Activated naive CD4-positive, alpha-beta T cell treated with anti-CD3 and anti-CD28 coated beads, Interleukin-2, amount 50 U/mL, for 24 hours (primary cell): Measurements from ENCODE around the gene ZNF280A.

Experiments used
- H3K27ac Mint-ChIP-seq: one replicate; pipeline ENCODE4 v1.8.0; 2021; ENCODE audit warnings: mild to moderate bottlenecking, mixed read lengths
- H3K27me3 Mint-ChIP-seq: one replicate; pipeline ENCODE4 v1.8.0; 2021; ENCODE audit warnings: mixed read lengths
- H3K36me3 Mint-ChIP-seq: one replicate; pipeline ENCODE4 v1.8.0; 2021; ENCODE audit warnings: mixed read lengths
- H3K4me1 Mint-ChIP-seq: one replicate; pipeline ENCODE4 v1.8.0; 2021; ENCODE audit warnings: mixed read lengths
- H3K4me3 Mint-ChIP-seq: one replicate; pipeline ENCODE4 v1.8.0; 2021; ENCODE audit warnings: mild to moderate bottlenecking, mixed read lengths
- H3K9me3 Mint-ChIP-seq: one replicate; pipeline ENCODE4 v1.8.0; 2021; ENCODE audit warnings: mixed read lengths

Gene ZNF280A, protein sequence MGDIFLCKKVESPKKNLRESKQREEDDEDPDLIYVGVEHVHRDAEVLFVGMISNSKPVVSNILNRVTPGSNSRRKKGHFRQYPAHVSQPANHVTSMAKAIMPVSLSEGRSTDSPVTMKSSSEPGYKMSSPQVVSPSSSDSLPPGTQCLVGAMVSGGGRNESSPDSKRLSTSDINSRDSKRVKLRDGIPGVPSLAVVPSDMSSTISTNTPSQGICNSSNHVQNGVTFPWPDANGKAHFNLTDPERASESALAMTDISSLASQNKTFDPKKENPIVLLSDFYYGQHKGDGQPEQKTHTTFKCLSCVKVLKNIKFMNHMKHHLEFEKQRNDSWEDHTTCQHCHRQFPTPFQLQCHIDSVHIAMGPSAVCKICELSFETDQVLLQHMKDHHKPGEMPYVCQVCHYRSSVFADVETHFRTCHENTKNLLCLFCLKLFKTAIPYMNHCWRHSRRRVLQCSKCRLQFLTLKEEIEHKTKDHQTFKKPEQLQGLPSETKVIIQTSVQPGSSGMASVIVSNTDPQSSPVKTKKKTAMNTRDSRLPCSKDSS

DNA sequence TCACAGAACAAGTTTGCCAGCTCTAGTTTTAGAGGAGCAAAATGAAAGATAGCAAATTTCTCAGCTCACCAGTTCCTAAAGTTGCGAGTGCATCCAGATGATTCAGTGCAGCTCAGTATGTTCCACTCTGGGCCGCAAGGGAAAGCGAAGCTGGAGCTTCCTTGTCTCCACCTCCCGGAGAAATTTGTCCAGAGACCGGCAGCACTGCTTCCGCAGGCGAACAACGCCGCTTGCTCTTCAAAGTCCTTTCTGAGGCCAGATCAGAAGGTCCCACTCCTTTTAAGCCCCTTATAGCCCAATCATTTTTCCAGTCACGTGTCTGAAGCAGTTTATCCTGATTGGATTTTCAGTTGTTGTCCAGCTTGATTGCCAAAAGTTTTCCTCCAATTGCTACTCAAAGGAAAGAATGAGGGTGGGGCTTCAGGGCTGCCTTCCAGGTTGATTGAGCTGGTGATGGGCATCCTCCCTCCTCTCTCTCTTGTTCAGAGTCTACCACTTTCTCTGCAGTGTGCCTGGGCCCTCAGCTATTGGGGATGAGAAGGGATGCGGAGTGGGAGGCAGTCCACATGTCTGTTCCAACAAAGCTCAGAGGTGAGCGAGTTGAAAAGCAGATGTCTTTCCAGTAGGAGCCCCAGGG lies at the start of gene ZNF280A:
ZNF280A (minus strand) TSS at position 251 of the 637 bp plus-strand sequence. CDS start 4,640 bp downstream, outside the sequence.
- Mint-ChIP-seq H3K9me3 (no peaks in the 10 kb centered on the region), H3K4me3 (no peak within 1 kb of the TSS), H3K27ac (no peak within 1 kb of the TSS), H3K27me3 (peaks cover 17% of the 10 kb centered on the region), H3K4me1 (no peaks in the 10 kb centered on the region), H3K36me3 (no peaks in the 10 kb centered on the region)

- H3K27me3 Mint-ChIP-seq = peaks cover 3% of the 10 kb centered on the region
- H3K36me3 Mint-ChIP-seq = no peaks in the 10 kb centered on the region
- no peaks in the 10 kb centered on the region for H3K9me3 Mint-ChIP-seq
- H3K4me3 Mint-ChIP-seq = no peak overlapping the region
- no peak overlapping the region for H3K27ac Mint-ChIP-seq
- no peaks in the 10 kb centered on the region for H3K4me1 Mint-ChIP-seq
These were observed 49.1 kb upstream of the ZNF280A start for GRCh38 chr22:22569218-22569617.

DNA sequence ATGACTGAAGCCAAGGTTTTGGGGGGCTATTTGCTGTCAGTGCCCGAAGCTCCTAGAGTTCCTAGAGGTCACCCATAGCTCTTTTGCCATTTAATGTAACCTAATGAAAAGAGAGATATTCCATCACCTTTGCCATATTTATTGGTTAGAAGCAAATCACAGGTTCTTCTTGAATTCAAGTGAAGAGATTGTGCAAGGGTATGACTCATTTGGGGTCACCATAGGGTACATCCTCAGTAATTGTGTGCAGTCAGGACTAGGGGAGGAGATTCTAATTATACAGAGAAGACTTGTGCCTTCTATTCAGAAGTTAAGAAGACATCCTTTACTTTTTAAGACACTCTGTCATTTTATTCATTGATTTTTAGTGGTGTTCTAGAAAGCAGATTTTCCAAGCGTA lies 45.9 kb upstream of the ZNF280A start:
- no peaks in the 10 kb centered on the region for H3K36me3 Mint-ChIP-seq
- no peaks in the 10 kb centered on the region for H3K9me3 Mint-ChIP-seq
- no peak overlapping the region for H3K27ac Mint-ChIP-seq

DNA sequence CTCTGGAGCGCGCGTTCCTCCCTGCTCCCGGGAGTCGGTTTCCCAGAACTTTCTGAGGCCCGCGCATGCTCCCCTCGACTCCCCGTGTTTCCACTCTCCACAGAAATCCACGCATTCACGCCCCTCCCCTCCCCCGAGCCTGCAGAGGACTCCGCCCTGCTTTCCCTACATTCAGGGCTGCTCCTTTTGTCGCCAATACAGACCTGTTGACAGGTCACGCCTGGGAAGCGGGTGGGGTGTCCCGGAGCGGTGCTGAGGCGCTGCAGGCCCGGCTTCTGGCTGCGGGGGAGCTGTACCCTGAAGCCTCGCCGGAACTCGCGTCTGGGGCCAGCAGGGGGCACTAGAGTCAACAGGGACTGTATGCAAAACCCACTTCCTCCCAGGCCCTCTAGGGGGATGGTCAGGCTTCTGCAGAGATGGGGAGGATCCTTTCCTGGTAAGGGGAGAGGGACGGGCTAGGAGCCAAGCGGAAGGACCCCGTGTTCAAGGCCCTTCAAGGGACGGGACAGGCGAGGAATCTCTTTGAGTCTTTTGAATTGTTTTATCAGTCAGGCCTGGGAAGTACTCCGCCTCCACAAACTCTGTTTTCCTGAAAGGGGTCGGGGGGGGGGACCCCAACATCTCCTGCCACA lies 39.0 kb upstream of the ZNF280A start, which contains the start of gene PRAME:
PRAME (minus strand) TSS at position 294 of the 632 bp plus-strand sequence. CDS start 2,433 bp downstream, outside the sequence.
- no peak within 1 kb of the TSS for H3K4me3 Mint-ChIP-seq
- H3K9me3 Mint-ChIP-seq = no peaks in the 10 kb centered on the region
- H3K27me3 Mint-ChIP-seq = no peaks in the 10 kb centered on the region
- peaks cover 4% of the 10 kb centered on the region for H3K4me1 Mint-ChIP-seq
- no peaks in the 10 kb centered on the region for H3K36me3 Mint-ChIP-seq
- no peak within 1 kb of the TSS for H3K27ac Mint-ChIP-seq

More for the DNA sequence above, 45.9 kb upstream of the ZNF280A start:
- Mint-ChIP-seq H3K4me1 (no peaks in the 10 kb centered on the region), H3K27me3 (no peaks in the 10 kb centered on the region), H3K4me3 (no peak overlapping the region)

DNA sequence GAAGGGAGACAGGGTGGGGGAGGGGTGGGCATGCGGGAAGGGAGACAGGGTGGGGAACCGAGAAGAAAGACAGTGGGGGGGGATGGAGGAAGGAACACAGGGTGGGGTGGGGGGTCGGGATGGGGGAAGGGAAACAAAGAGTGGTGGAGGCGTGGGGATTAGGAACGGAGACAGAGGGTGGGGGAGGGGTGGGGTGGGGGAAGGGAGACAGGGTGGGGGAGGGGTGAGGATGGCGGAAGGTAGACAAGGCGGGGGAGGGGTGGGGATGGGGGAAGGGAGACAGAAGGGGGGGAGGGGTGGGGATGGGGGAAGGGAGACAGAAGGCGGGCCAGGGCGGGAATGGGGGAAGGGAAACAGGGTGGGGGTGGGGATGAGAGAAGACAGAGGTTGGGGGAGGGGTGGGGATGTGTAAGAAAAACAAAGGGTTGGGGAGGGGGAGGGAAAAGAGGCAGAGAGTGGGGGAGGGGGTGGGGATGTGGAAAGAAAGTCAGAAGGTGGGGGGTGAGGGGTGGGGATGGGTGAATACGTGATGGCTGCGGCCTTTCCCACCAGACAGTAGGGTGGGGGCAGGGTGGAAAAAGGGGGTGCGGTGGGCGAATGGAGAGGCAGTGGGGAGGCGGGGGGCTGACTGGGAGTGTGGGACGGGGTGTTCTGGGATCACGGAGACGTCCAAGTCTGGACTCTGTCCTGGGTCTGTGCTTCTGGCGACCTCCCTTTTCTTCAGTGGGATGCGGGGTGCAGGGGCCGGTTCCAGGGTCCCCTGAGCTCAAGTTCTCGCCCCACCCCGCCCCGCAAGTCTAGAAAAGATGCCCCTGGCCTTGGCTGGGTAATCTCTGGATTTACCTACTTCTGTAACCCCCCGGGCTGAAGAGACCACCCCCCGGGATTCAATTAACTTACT lies 38.3 kb upstream of the ZNF280A start:
- Mint-ChIP-seq H3K27me3 (no peaks in the 10 kb centered on the region), H3K27ac (no peak overlapping the region), H3K4me1 (peaks cover 4% of the 10 kb centered on the region), H3K4me3 (no peak overlapping the region), H3K9me3 (no peaks in the 10 kb centered on the region), H3K36me3 (no peaks in the 10 kb centered on the region)

DNA sequence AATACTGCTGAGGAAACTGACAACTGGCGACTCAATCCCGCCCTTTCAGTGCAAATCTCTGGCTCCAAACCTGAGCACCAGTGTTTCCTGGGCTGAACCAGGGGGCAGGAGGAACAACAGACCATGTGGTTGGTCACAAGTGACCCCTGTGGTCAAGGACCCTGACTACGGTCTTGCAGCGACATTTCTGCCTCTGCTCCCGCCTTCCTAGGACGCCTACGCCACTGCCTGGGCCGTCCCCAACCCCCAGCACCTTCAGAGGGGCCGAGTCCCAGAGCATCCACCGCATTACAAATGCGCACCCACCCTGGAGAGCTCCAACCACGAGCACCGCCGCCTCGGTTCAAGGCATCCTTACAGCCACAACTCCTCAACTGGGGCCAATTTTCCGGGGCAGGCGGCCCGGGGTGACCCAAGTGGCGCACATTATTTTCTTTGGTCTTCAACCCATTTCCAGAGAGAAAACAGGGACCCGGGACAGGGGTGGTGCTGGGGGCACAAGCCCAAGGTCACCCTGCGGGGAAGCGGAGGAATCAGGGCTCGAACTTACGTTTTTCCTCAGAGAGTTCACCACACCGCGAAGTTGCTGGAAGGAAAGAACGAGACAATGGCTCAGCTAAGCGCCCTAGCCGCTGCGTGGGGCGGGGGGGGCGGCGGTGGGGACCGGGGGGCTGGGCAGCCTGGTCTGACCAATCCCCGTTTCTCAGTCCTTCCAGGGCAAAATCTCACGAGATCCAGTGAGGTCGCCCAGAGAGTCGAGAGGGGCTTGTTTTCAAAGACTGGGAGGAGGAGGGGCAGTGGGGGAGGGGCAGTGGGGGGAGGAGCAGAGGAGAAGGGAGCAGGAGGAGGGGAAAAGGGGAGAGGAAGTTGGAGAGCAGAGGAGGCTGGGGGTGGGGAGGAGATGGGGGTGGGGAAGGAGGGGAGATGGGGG lies 37.2 kb upstream of the ZNF280A start:
- H3K27ac Mint-ChIP-seq = no peak overlapping the region
- H3K4me1 Mint-ChIP-seq = peaks cover 4% of the 10 kb centered on the region
- no peak overlapping the region for H3K4me3 Mint-ChIP-seq
- H3K36me3 Mint-ChIP-seq = no peaks in the 10 kb centered on the region
- no peaks in the 10 kb centered on the region for H3K27me3 Mint-ChIP-seq
- no peaks in the 10 kb centered on the region for H3K9me3 Mint-ChIP-seq

DNA sequence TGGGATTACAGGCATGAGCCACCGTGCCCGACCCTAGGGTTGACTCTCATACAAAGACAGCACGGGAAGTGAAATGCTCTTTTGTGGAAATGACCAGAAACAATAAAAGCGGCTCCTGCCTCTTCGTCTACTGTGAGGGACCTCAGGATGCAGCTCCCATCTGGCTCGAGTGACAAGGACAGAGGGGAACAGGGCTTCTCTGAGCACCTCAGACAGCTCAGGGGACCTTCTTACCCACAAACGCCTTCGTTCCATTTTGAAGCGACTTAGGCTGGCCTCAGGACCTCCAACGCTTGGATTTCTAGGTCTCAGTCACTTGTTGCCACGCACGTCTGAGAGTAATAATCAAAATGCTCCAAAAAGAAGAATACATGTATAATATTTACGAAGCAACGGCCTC lies 36.5 kb upstream of the ZNF280A start:
- Mint-ChIP-seq H3K4me1 (peaks cover 4% of the 10 kb centered on the region), H3K36me3 (no peaks in the 10 kb centered on the region), H3K27ac (no peak overlapping the region), H3K27me3 (no peaks in the 10 kb centered on the region), H3K4me3 (no peak overlapping the region), H3K9me3 (no peaks in the 10 kb centered on the region)

DNA sequence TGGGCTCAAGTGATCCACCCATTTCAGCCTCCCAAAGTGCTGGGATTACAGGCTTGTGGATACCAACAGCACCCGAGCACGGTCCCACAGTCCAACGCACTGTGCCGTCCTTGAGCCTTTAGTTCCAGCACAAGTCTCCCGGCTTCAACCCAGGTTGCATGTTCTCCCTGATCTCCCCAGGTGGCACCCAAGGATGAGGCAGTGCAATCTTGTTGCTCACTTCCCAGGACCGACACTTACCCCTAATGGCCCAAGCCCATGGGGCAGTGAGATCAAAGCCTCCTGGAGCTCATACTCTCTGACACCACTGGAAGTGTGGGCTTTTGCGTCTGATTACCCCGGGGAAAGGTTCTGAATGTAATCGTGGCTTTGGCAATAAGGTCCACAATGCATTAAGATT lies 35.5 kb upstream of the ZNF280A start:
- Mint-ChIP-seq H3K36me3 (no peaks in the 10 kb centered on the region), H3K4me1 (peaks cover 4% of the 10 kb centered on the region), H3K27ac (no peak overlapping the region), H3K9me3 (no peaks in the 10 kb centered on the region), H3K27me3 (no peaks in the 10 kb centered on the region), H3K4me3 (no peak overlapping the region)

DNA sequence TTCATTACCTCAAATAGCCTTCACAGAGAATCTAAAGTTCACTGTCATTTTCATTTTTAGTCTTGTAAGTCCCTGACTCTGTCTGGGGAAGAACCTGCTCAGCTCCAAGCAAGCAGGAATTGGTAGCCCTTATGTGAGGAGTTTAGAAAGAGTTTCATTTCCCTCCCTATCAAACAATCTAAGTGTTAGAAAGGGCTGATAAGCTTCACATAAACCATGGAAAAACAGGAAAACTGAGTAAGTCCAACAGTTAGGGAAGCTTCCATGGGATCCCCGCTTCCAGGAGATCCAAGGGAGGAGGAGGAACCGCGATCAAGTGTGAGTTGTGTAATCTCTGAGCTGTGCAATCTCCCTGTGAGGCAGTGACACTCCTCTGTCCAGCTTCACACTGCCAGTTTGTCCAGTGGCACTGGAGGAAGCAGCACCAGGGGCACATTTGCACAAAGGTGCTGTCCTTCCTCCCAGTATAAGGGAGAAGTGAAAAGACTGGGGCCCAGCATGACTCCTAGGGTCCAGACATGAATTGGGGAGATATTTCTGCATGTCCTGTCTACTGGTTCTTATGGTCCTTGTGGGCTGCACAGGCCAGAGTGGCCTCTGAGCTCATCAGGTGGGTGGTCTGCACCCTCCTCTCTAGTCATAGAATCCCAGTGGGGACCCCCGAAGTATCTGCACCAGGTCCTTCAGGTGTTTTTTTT lies 34.7 kb upstream of the ZNF280A start:
- Mint-ChIP-seq H3K27me3 (no peaks in the 10 kb centered on the region), H3K9me3 (no peaks in the 10 kb centered on the region), H3K4me3 (no peak overlapping the region), H3K4me1 (peaks cover 4% of the 10 kb centered on the region), H3K27ac (no peak overlapping the region), H3K36me3 (no peaks in the 10 kb centered on the region)

DNA sequence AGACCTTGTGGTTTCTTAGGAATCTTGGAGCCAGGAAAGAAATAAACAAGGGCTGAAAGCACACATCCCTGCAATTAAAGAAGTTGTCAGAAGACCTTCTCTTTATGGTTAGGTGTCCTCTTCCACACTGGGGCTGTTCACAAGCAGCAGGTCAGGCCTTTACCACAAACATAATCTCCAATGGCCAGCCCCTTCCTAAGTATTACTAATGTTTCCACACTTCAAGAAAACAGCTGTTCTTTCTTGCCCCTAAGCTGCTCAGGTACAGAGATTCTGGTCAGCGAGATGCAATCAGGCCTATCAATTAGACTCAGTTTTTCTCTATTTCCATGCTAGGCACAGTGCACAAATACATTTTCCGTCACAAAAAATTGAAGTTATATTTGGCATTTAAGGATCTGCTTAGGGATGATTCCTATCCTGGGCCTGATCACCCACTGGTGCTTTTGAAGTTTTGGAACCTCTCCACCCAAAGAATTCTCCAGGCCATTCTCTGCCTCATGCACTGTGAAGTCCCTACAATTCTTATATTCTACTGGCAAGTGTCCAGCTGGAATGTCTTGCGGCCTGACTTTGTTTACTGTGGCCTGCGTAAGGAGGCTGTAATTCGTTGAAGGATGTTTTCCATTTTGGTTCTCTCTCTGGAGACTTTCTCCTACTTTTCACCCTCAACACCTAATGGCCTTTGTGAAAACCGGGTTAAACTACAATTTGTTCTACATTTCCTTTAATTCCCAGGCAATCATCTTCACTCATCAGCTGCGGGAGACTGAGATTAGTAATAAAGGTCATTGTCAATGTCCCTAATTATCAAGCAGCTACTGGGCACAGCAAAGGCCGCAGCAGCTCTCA lies 33.9 kb upstream of the ZNF280A start:
- no peaks in the 10 kb centered on the region for H3K27me3 Mint-ChIP-seq
- H3K4me3 Mint-ChIP-seq = no peak overlapping the region
- H3K27ac Mint-ChIP-seq = no peak overlapping the region
- H3K36me3 Mint-ChIP-seq = no peaks in the 10 kb centered on the region
- H3K9me3 Mint-ChIP-seq = no peaks in the 10 kb centered on the region
- peaks cover under 1% of the 10 kb centered on the region for H3K4me1 Mint-ChIP-seq

DNA sequence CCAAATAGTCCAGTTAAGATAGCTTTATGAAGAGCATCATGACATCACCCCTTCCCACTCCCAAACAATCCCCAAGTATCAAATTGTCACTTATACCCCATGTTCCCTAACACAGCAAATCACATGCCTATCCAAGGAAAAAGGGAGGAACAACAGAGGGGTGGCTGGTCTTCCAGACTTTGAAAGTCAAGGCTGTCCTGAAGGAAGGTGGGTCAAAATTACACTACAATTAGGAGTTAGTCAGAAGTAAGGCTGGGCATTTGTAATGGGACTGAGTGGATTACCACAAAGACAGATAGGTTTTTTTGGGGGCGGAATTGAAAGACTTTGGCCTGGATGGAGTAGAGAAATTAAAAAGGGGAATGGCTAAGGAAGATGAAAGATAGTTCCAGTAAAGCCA lies 33.1 kb upstream of the ZNF280A start:
- Mint-ChIP-seq H3K27ac (no peak overlapping the region), H3K27me3 (no peaks in the 10 kb centered on the region), H3K4me1 (no peaks in the 10 kb centered on the region), H3K9me3 (no peaks in the 10 kb centered on the region), H3K36me3 (no peaks in the 10 kb centered on the region), H3K4me3 (no peak overlapping the region)

- Mint-ChIP-seq H3K27ac (no peak overlapping the region), H3K27me3 (no peaks in the 10 kb centered on the region), H3K4me3 (no peak overlapping the region), H3K4me1 (no peaks in the 10 kb centered on the region), H3K9me3 (no peaks in the 10 kb centered on the region), H3K36me3 (no peaks in the 10 kb centered on the region)
These were observed 32.6 kb upstream of the ZNF280A start for GRCh38 chr22:22552630-22553029.

GRCh38 chr22:22550789-22551434 lies 30.8 kb upstream of the ZNF280A start:
- no peak overlapping the region for H3K4me3 Mint-ChIP-seq
- H3K9me3 Mint-ChIP-seq = no peaks in the 10 kb centered on the region
- H3K36me3 Mint-ChIP-seq = no peaks in the 10 kb centered on the region
- no peaks in the 10 kb centered on the region for H3K4me1 Mint-ChIP-seq
- H3K27me3 Mint-ChIP-seq = no peaks in the 10 kb centered on the region
- no peak overlapping the region for H3K27ac Mint-ChIP-seq
